ENCODE results near the gene ELN. TPM values are rescaled to one million over a fixed set of nuclear protein-coding genes. Genes with fewer than 3 reads are reported as not detected.

The ELN gene
- polyA plus RNA-seq, 1 donor (not counting 4 experiments of a cell fraction or from before 2014, with no cell fraction given), result not detected

- peaks cover 30% of the 10 kb centered on the region for H3K27me3 ChIP-seq (ENCODE audit: control insufficient read depth, extremely low read depth, insufficient read depth, low read length)
- H3K4me1 ChIP-seq (ENCODE audit: control insufficient read depth, extremely low read depth, insufficient read depth, low read length), result peaks cover 11% of the 10 kb centered on the region
- H4K20me1 ChIP-seq (ENCODE audit: control insufficient read depth, extremely low read depth, insufficient read depth, low read length), result no peaks in the 10 kb centered on the region
- H2AFZ ChIP-seq (ENCODE audit: control insufficient read depth, low read length), result no peak overlapping the region
- no peak overlapping the region for H3K4me3 ChIP-seq (ENCODE audit: control insufficient read depth in 2 of 3, extremely low read depth in 1 of 3, insufficient read depth in 2 of 3, low read depth in 1 of 3, low read length in 3 of 3)
- dilution Hi-C loops (cut with MboI; ENCODE audit: extremely low pct_ligation_motif_present, low sequenced_read_pairs), result no loop called here
- H3K27ac ChIP-seq (ENCODE audit: control insufficient read depth, insufficient read depth, low read length), result no peak overlapping the region
- FAIRE-seq, result no peak
- no peaks in the 10 kb centered on the region for H3K36me3 ChIP-seq (ENCODE audit: control insufficient read depth in 2 of 2, extremely low read depth in 1 of 2, insufficient read depth in 2 of 2, low read length in 2 of 2)
- TF ChIP-seq EZH2 (IDR thresholded peaks at IDR 0.05; ENCODE audit: low read length) (no peak), CTCF (optimal IDR thresholded peaks at IDR 0.05 in 1 of 3, IDR thresholded peaks at IDR 0.05 in 1 of 3, conservative IDR thresholded peaks at IDR 0.05 in 1 of 3; ENCODE audit: extremely low read depth in 1 of 3, insufficient read depth in 2 of 3, low read length in 3 of 3) (no peak)
- DNase-seq (ENCODE audit: low read depth, low spot score), result no peak
- no peak overlapping the region for H3K4me2 ChIP-seq (ENCODE audit: control insufficient read depth, extremely low read depth, insufficient read depth, low read depth, low read length)
- H3K79me2 ChIP-seq (ENCODE audit: control insufficient read depth, insufficient read depth, low read length), result no peaks in the 10 kb centered on the region
- no peaks in the 10 kb centered on the region for H3K9me3 ChIP-seq (ENCODE audit: control insufficient read depth, low read depth, low read length)
- no peak overlapping the region for H3K9ac ChIP-seq (ENCODE audit: control insufficient read depth, extremely low read depth, insufficient read depth, low read length)
- H3K9me1 ChIP-seq (ENCODE audit: control insufficient read depth, extremely low read depth, insufficient read depth, low read length), result no peaks in the 10 kb centered on the region
Observed at GRCh38 chr7:74040791-74041520, 13.0 kb downstream of the ELN start.

- H3K36me3 ChIP-seq (ENCODE audit: control insufficient read depth in 2 of 2, extremely low read depth in 1 of 2, insufficient read depth in 2 of 2, low read length in 2 of 2), result no peaks in the 10 kb centered on the region
Observed at GRCh38 chr7:74042746-74043522, 15.0 kb downstream of the ELN start.

More at GRCh38 chr7:74042746-74043522, 15.0 kb downstream of the ELN start:
- Histone ChIP-seq H4K20me1 (ENCODE audit: control insufficient read depth, extremely low read depth, insufficient read depth, low read length) (no peaks in the 10 kb centered on the region), H3K9ac (ENCODE audit: control insufficient read depth, extremely low read depth, insufficient read depth, low read length) (no peak overlapping the region), H3K79me2 (ENCODE audit: control insufficient read depth, insufficient read depth, low read length) (no peaks in the 10 kb centered on the region), H3K9me1 (ENCODE audit: control insufficient read depth, extremely low read depth, insufficient read depth, low read length) (no peaks in the 10 kb centered on the region), H3K4me3 (ENCODE audit: control insufficient read depth in 2 of 3, extremely low read depth in 1 of 3, insufficient read depth in 2 of 3, low read depth in 1 of 3, low read length in 3 of 3) (no peak overlapping the region), H3K9me3 (ENCODE audit: control insufficient read depth, low read depth, low read length) (no peaks in the 10 kb centered on the region), H3K4me1 (ENCODE audit: control insufficient read depth, extremely low read depth, insufficient read depth, low read length) (peaks cover 11% of the 10 kb centered on the region), H2AFZ (ENCODE audit: control insufficient read depth, low read length) (no peak overlapping the region), H3K4me2 (ENCODE audit: control insufficient read depth, extremely low read depth, insufficient read depth, low read depth, low read length) (no peak overlapping the region), H3K27me3 (ENCODE audit: control insufficient read depth, extremely low read depth, insufficient read depth, low read length) (peaks cover 30% of the 10 kb centered on the region), H3K27ac (ENCODE audit: control insufficient read depth, insufficient read depth, low read length) (no peak overlapping the region)
- FAIRE-seq, result no peak
- TF ChIP-seq CTCF (optimal IDR thresholded peaks at IDR 0.05 in 1 of 3, IDR thresholded peaks at IDR 0.05 in 1 of 3, conservative IDR thresholded peaks at IDR 0.05 in 1 of 3; ENCODE audit: extremely low read depth in 1 of 3, insufficient read depth in 2 of 3, low read length in 3 of 3) (no peak), EZH2 (IDR thresholded peaks at IDR 0.05; ENCODE audit: low read length) (no peak)
- DNase-seq (ENCODE audit: low read depth, low spot score), result no peak
- dilution Hi-C loops (cut with MboI; ENCODE audit: extremely low pct_ligation_motif_present, low sequenced_read_pairs), result no loop called here
